Renal cortex interstitium (tissue), 15 donors: ENCODE results near the gene RBM23. TPM values are rescaled to one million over a fixed set of nuclear protein-coding genes. Genes with fewer than 3 reads are reported as not detected.
"Not testable (repeated sequence)": the region's sequence is repeated elsewhere in the genome, so short reads cannot be mapped to it uniquely, and the experiment has no call there.

ENCODE experiments used
- DNase-seq, 11 donors: peaks; one replicate each; pipeline ENCODE4 v3.0.0-alpha.2; 2013; ENCODE audit warnings: low read depth in 9 of 11, low spot score in 4 of 11; ENCODE audit errors: extremely low read depth in 1 of 11
- long read RNA-seq, 16 experiments: transcript quantifications; one replicate each; lab custom pipeline, GENCODE V29; 2026
- polyA plus RNA-seq, 3 donors: library from polyadenylated mRNA; unstranded; fragments of 120-200 nt; gene quantifications; one replicate each; pipeline ENCODE4 v1.2.1, GENCODE V29; 2013; ENCODE audit not compliant: insufficient read length in 3 of 3

Gene RBM23
- 100 to 1,000 TPM; 111 to 140 (median 120) TPM for polyA plus RNA-seq
- long read RNA-seq, donor 1, full-length matches to known transcripts = 15 of 25 reads
- long read RNA-seq, donor 1, partial matches to known transcripts = 10 of 25 reads
- long read RNA-seq, donor 1, other reads (novel, unspliced or antisense) = 0 of 25 reads
- long read RNA-seq, donor 2, full-length matches to known transcripts = 8 of 31 reads
- long read RNA-seq, donor 2, partial matches to known transcripts = 23 of 31 reads
- long read RNA-seq, donor 2, other reads (novel, unspliced or antisense) = 0 of 31 reads
- long read RNA-seq, donor 3, transcript RBM23-204 (13 exons, 2,430 nt) = major isoform, 8 of 35 reads
- long read RNA-seq, donor 3, transcript RBM23-202 (12 exons, 2,361 nt) = minor isoform, 7 of 35 reads
- long read RNA-seq, donor 3, partial matches to known transcripts = 12 of 35 reads
- long read RNA-seq, donor 3, other reads (novel, unspliced or antisense) = 0 of 35 reads
- long read RNA-seq, donor 4, full-length matches to known transcripts = 21 of 33 reads
- long read RNA-seq, donor 4, partial matches to known transcripts = 12 of 33 reads
- long read RNA-seq, donor 4, other reads (novel, unspliced or antisense) = 0 of 33 reads
- long read RNA-seq, donor 5 = 0 reads
- long read RNA-seq, donor 6, full-length matches to known transcripts = 21 of 47 reads
- long read RNA-seq, donor 6, partial matches to known transcripts = 26 of 47 reads
- long read RNA-seq, donor 6, other reads (novel, unspliced or antisense) = 0 of 47 reads
- long read RNA-seq, donor 7, full-length matches to known transcripts = 19 of 39 reads
- long read RNA-seq, donor 7, partial matches to known transcripts = 20 of 39 reads
- long read RNA-seq, donor 7, other reads (novel, unspliced or antisense) = 0 of 39 reads
- long read RNA-seq, donor 8 = 0 reads
- long read RNA-seq, donor 9, full-length matches to known transcripts = 26 of 40 reads
- long read RNA-seq, donor 9, partial matches to known transcripts = 14 of 40 reads
- long read RNA-seq, donor 9, other reads (novel, unspliced or antisense) = 0 of 40 reads
- long read RNA-seq, donor 10, full-length matches to known transcripts = 15 of 30 reads
- long read RNA-seq, donor 10, partial matches to known transcripts = 15 of 30 reads
- long read RNA-seq, donor 10, other reads (novel, unspliced or antisense) = 0 of 30 reads
- long read RNA-seq, donor 11, full-length matches to known transcripts = 12 of 29 reads
- long read RNA-seq, donor 11, partial matches to known transcripts = 17 of 29 reads
- long read RNA-seq, donor 11, other reads (novel, unspliced or antisense) = 0 of 29 reads
- long read RNA-seq, donor 12, full-length matches to known transcripts = 11 of 11 reads
- long read RNA-seq, donor 12, partial matches to known transcripts = 0 of 11 reads
- long read RNA-seq, donor 12, other reads (novel, unspliced or antisense) = 0 of 11 reads
- long read RNA-seq, donor 13 = 0 reads
- long read RNA-seq, donor 14, full-length matches to known transcripts = 15 of 39 reads
- long read RNA-seq, donor 14, partial matches to known transcripts = 24 of 39 reads
- long read RNA-seq, donor 14, other reads (novel, unspliced or antisense) = 0 of 39 reads
- long read RNA-seq, donor 15, full-length matches to known transcripts = 9 of 9 reads
- long read RNA-seq, donor 15, partial matches to known transcripts = 0 of 9 reads
- long read RNA-seq, donor 15, other reads (novel, unspliced or antisense) = 0 of 9 reads
- long read RNA-seq, donor 16, full-length matches to known transcripts = 55 of 125 reads
- long read RNA-seq, donor 16, partial matches to known transcripts = 70 of 125 reads
- long read RNA-seq, donor 16, other reads (novel, unspliced or antisense) = 0 of 125 reads

- peak; percentile 100 for DNase-seq
Observed at GRCh38 chr14:22918804-22919600, at the start of gene RBM23. RBM23 (minus strand) TSS chr14:22919149.

GRCh38 chr14:22966783-22967269 lies 47.9 kb upstream of the RBM23 start:
- no peak for DNase-seq

GRCh38 chr14:22965916-22966782 lies 47.2 kb upstream of the RBM23 start:
- not testable (repeated sequence) for DNase-seq

GRCh38 chr14:22962061-22962676 lies 43.2 kb upstream of the RBM23 start:
- DNase-seq = no peak

- DNase-seq = no peak
Observed at GRCh38 chr14:22955702-22956569, 37.0 kb upstream of the RBM23 start.

- no peak for DNase-seq
Observed at GRCh38 chr14:22952418-22952817, 33.5 kb upstream of the RBM23 start.

- not testable (repeated sequence) for DNase-seq
Observed at GRCh38 chr14:22951795-22952194, 32.8 kb upstream of the RBM23 start.

GRCh38 chr14:22945642-22946041 lies 26.7 kb upstream of the RBM23 start:
- no peak for DNase-seq

GRCh38 chr14:22939684-22940083 lies 20.7 kb upstream of the RBM23 start:
- DNase-seq = no peak

GRCh38 chr14:22935156-22935555 lies 16.2 kb upstream of the RBM23 start:
- DNase-seq = no peak

- DNase-seq = no peak
Observed at GRCh38 chr14:22932146-22932545, 13.2 kb upstream of the RBM23 start.

- peak in 3 of 11 donors; percentile 15 to 29 (median 29) for DNase-seq
Observed at GRCh38 chr14:22929961-22930364, 11.0 kb upstream of the RBM23 start.

GRCh38 chr14:22929104-22929960 lies 10.4 kb upstream of the RBM23 start, which contains the start of gene PRMT5:
PRMT5 (minus strand) TSS chr14:22929376; CDS start chr14:22929361, 15 bp downstream.
- peak; percentile 97 to 100 (median 99) for DNase-seq
